HCT116 (cell line): ENCODE results near the gene SPATA2L. TPM values are rescaled to one million over a fixed set of nuclear protein-coding genes. Genes with fewer than 3 reads are reported as not detected.

Source experiments
- ATAC-seq: fragments of 200-7000 bp; cut with Tn5 transposase; 2 replicates; pipeline ENCODE4 v1.9.1; 2020; ENCODE audit warnings: mild to moderate bottlenecking, moderate library complexity
- BruUV-seq: library from RNA; stranded (reverse); fragments of 400-500 nt; replicated peaks from 2 replicates; lab custom pipeline; 2021; lab: Mats Ljungman, UMichigan
- CTCF ChIA-PET: fragments of 300-600 bp; sonication (Branson Sonifier 250); formaldehyde crosslinking; loops from one replicate; lab custom pipeline; 2021; ENCODE audit warnings: antibody characterized with exemption; lab: Charles Lee
- POLR2A ChIA-PET: fragments of 300-600, 350-600 bp; sonication (Branson Sonifier 250); formaldehyde crosslinking; loops from one replicate; lab custom pipeline; 2021; ENCODE audit warnings: antibody characterized with exemption; lab: Charles Lee
- RAD21 ChIA-PET, 2 experiments: fragments of 300-600 bp; sonication (Branson Sonifier 250); formaldehyde crosslinking; loops; one replicate each; lab custom pipeline; 2023; ENCODE audit warnings: low total read pairs in 2 of 2; ENCODE audit not compliant: uncharacterized antibody in 2 of 2, unreplicated experiment in 2 of 2, low non-redundant PET in 1 of 2; lab: Charles Lee
- DNase-seq: peaks from one replicate; pipeline ENCODE4 v3.0.0-alpha.2; 2010; ENCODE audit warnings: low read depth, low spot score
- H2AFZ ChIP-seq: fragments of 200-600 bp; shearing (Covaris generic), sonication (generic); 2 replicates; pipeline ENCODE4 v1.6.1; 2017; ENCODE audit warnings: low read depth, mixed run types, mixed read lengths, antibody characterized with exemption, low read length; ENCODE audit not compliant: poor library complexity, severe bottlenecking
- H3K27ac ChIP-seq: 2 replicates; pipeline ENCODE4 v1.5.1; 2012; ENCODE audit warnings: low read depth, low read length
- H3K27me3 ChIP-seq: fragments of 200-600 bp; sonication (generic); 2 replicates; pipeline ENCODE4 v1.6.1; 2016; ENCODE audit warnings: mixed run types, low read length, mixed read lengths; ENCODE audit not compliant: insufficient read depth
- H3K36me3 ChIP-seq, 2 experiments: fragments of 200-500 bp in 1 of 2; fragments of 200-600 bp in 1 of 2; sonication (Bioruptor generic) in 1 of 2; sonication (generic) in 1 of 2; 2 replicates each; pipeline versions ENCODE4 v1.5.1 to v1.6.1; 2014 to 2016; ENCODE audit warnings: low read length in 2 of 2, inconsistent platforms in 1 of 2, mixed read lengths in 1 of 2, mixed run types in 1 of 2; ENCODE audit not compliant: insufficient read depth in 2 of 2, control insufficient read depth in 1 of 2
- H3K4me1 ChIP-seq, 2 experiments: fragments of 200-600 bp in 1 of 2; sonication (generic) in 1 of 2; 2 replicates each; pipeline versions ENCODE4 v1.5.1 to v1.6.1; 2012 to 2017; ENCODE audit warnings: low read length in 2 of 2, inconsistent platforms in 1 of 2, mild to moderate bottlenecking in 1 of 2, mixed read lengths in 1 of 2, mixed run types in 1 of 2, moderate library complexity in 1 of 2; ENCODE audit not compliant: insufficient read depth in 2 of 2, control insufficient read depth in 1 of 2
- H3K4me2 ChIP-seq: fragments of 200-600 bp; sonication (generic); 2 replicates; pipeline ENCODE4 v1.6.1; 2017; ENCODE audit warnings: mixed run types, low read length, mixed read lengths
- H3K4me3 ChIP-seq, 2 experiments: fragments of 200-600 bp in 1 of 2; sonication (generic) in 1 of 2; replicated peaks in 1 of 2; 2 replicates each; pipeline ENCODE4 v1.5.1; 2011 to 2016; ENCODE audit warnings: low read length in 2 of 2, control low read depth in 1 of 2, low read depth in 1 of 2, mild to moderate bottlenecking in 1 of 2, mixed read lengths in 1 of 2, mixed run types in 1 of 2
- H3K79me2 ChIP-seq: fragments of 200-600 bp; sonication (generic); 2 replicates; pipeline ENCODE4 v1.6.1; 2017; ENCODE audit warnings: mild to moderate bottlenecking, mixed run types, low read length, moderate library complexity, mixed read lengths; ENCODE audit not compliant: insufficient read depth
- H3K9ac ChIP-seq: fragments of 200-600 bp; sonication (generic); 2 replicates; pipeline ENCODE4 v1.6.1; 2016; ENCODE audit warnings: low read length, mixed read lengths
- H3K9me2 ChIP-seq: fragments of 200-600 bp; sonication (generic), shearing (Covaris generic); 2 replicates; pipeline ENCODE4 v1.6.1; 2017; ENCODE audit warnings: mixed run types, mild to moderate bottlenecking, moderate library complexity; ENCODE audit not compliant: insufficient read depth
- H3K9me3 ChIP-seq, 2 experiments: fragments of 200-500 bp in 1 of 2; fragments of 200-600 bp in 1 of 2; sonication (Bioruptor generic) in 1 of 2; sonication (generic) in 1 of 2; 2 replicates each; pipeline ENCODE4 v1.6.1; 2014 to 2017; ENCODE audit warnings: low read length in 2 of 2, mixed read lengths in 2 of 2, inconsistent platforms in 1 of 2, low read depth in 1 of 2, mild to moderate bottlenecking in 1 of 2, mixed run types in 1 of 2, moderate library complexity in 1 of 2; ENCODE audit not compliant: control insufficient read depth in 1 of 2, insufficient read depth in 1 of 2
- H4K20me1 ChIP-seq: fragments of 200-600 bp; sonication (generic), shearing (Covaris generic); 2 replicates; pipeline ENCODE4 v1.6.1; 2017; ENCODE audit warnings: mixed run types, mild to moderate bottlenecking, moderate library complexity; ENCODE audit not compliant: insufficient read depth
- CEBPB ChIP-seq: IDR thresholded peaks from 2 replicates; pipeline ENCODE4 v1.6.1; 2012; ENCODE audit warnings: low read depth
- EZH2phosphoT487 ChIP-seq: fragments of 200-600 bp; IDR thresholded peaks from 2 replicates; pipeline ENCODE4 v1.6.1; 2018; ENCODE audit warnings: antibody characterized with exemption, borderline replicate concordance
- POLR2A ChIP-seq: IDR thresholded peaks from 2 replicates; pipeline ENCODE4 v1.7.0; 2011; ENCODE audit warnings: borderline replicate concordance; ENCODE audit not compliant: insufficient read depth, insufficient read length; ENCODE audit errors: extremely low read depth
- POLR2AphosphoS5 ChIP-seq: IDR thresholded peaks from 2 replicates; pipeline ENCODE4 v1.6.1; 2011; ENCODE audit warnings: mild to moderate bottlenecking, low read depth, low read length, moderate library complexity
- YY1 ChIP-seq: IDR thresholded peaks from 2 replicates; pipeline ENCODE4 v1.6.1; 2011; ENCODE audit warnings: low read length, low read depth, moderate library complexity, mild to moderate bottlenecking; ENCODE audit not compliant: insufficient replicate concordance; ENCODE audit errors: extremely low read depth
- ZFX ChIP-seq: fragments of 450-650 bp; IDR thresholded peaks from 2 replicates; pipeline ENCODE4 v1.6.1; 2017
- intact Hi-C: fragments of 100-400 bp; cut with micrococcal nuclease; formaldehyde crosslinking; loops from 2 replicates; pipeline ENCODE4 v1.10.0; 2022
- total RNA-seq: library from RNA; stranded (reverse); gene quantifications from one replicate; pipeline ENCODE4 v1.2.1, GENCODE V29; 2021; ENCODE audit not compliant: unreplicated experiment
- TF ChIP-seq, protein P1 (sequence below): IDR thresholded peaks from 2 replicates; pipeline ENCODE4 v1.6.1; 2012; ENCODE audit warnings: low read depth
- TF ChIP-seq, protein P2 (sequence below): IDR thresholded peaks from 2 replicates; pipeline ENCODE4 v1.6.1; 2012

SPATA2L gene
- total RNA-seq, 1 experiment from 2014 or later = 50.5 TPM

DNA sequence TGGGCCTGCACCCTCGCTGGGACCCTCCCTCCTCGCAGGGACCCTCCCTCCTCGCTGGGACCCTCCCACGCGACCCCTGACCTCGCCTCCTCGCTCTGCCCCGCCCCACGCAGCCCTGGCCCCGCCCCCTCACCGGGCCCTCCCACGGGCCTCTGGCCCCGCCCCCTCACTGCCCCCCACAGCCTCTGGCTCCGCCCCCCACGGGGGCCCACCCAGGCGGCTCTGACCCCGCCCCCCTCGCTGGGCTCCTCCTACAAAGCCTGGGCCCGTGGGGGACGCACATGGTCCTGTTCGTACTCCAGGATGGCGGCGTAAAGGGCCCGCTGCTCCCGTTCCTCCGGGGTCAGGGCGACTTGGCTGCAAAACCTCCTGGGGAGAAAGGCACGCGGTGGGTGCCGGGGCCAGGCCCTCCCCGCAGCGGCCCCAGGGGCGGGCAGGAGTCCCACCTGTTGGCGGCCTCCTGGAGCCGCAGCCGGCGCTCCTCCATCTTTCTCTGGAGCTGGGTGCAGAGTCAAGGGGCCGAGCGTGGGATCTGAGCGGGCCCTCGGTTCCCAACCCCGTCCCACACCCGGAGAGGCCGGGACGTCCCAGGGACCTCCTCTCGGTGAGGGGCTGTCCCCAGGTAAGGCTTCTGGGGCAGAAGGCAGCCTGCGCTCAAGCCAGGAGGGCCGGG is 10.2 kb upstream of the SPATA2L start:
- BruUV-seq = TSS peak; percentile 75
- H3K9me2 ChIP-seq = no peaks in the 10 kb centered on the region

More for the DNA sequence above, 10.2 kb upstream of the SPATA2L start:
- Histone ChIP-seq H3K27ac (peak overlapping the region; percentile 83), H3K9me3 (no peaks in the 10 kb centered on the region), H3K4me3 (peak overlapping the region; percentile 84 to 99), H3K27me3 (no peaks in the 10 kb centered on the region), H3K36me3 (peaks cover 9 to 20% of the 10 kb centered on the region in 2 experiments), H3K4me2 (peak overlapping the region; percentile 97), H3K4me1 (peaks cover 0 to 35% of the 10 kb centered on the region in 2 experiments; a peak in 2 of 4 replicates), H2AFZ (no peak overlapping the region), H4K20me1 (no peaks in the 10 kb centered on the region), H3K9ac (peak overlapping the region; percentile 100), H3K79me2 (peaks cover 42% of the 10 kb centered on the region)
- TF ChIP-seq POLR2A (peak; percentile 92), POLR2AphosphoS5 (peak; percentile 98), ZFX (peak; percentile 95; the same call in 1 of the 2 replicates), CEBPB (no peak), EZH2phosphoT487 (no peak), YY1 (peak; percentile 74)
- TF ChIP-seq, protein P1, sequence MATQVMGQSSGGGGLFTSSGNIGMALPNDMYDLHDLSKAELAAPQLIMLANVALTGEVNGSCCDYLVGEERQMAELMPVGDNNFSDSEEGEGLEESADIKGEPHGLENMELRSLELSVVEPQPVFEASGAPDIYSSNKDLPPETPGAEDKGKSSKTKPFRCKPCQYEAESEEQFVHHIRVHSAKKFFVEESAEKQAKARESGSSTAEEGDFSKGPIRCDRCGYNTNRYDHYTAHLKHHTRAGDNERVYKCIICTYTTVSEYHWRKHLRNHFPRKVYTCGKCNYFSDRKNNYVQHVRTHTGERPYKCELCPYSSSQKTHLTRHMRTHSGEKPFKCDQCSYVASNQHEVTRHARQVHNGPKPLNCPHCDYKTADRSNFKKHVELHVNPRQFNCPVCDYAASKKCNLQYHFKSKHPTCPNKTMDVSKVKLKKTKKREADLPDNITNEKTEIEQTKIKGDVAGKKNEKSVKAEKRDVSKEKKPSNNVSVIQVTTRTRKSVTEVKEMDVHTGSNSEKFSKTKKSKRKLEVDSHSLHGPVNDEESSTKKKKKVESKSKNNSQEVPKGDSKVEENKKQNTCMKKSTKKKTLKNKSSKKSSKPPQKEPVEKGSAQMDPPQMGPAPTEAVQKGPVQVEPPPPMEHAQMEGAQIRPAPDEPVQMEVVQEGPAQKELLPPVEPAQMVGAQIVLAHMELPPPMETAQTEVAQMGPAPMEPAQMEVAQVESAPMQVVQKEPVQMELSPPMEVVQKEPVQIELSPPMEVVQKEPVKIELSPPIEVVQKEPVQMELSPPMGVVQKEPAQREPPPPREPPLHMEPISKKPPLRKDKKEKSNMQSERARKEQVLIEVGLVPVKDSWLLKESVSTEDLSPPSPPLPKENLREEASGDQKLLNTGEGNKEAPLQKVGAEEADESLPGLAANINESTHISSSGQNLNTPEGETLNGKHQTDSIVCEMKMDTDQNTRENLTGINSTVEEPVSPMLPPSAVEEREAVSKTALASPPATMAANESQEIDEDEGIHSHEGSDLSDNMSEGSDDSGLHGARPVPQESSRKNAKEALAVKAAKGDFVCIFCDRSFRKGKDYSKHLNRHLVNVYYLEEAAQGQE = no peak
- TF ChIP-seq, protein P2, sequence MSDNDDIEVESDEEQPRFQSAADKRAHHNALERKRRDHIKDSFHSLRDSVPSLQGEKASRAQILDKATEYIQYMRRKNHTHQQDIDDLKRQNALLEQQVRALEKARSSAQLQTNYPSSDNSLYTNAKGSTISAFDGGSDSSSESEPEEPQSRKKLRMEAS = no peak
- ATAC-seq (peak; percentile 86), DNase-seq (peak; percentile 73)
- ChIA-PET CTCF (interaction anchor here (2.3 kb wide), 1 partner anchor 11 kb away, joined by 6 read pairs; no protein-coding TSS in a partner anchor), POLR2A (interaction anchor here (1.0 to 3.2 kb wide), 3 partner anchors 8 to 12 kb away, joined by 4 to 12 read pairs (median 4); partner anchors contain the start of gene VPS9D1), RAD21 (no interaction called here)
- intact Hi-C loops = no loop called here
